ENCODE data around the gene GTF2A1L. TPM values are rescaled to one million over a fixed set of nuclear protein-coding genes. Genes with fewer than 3 reads are reported as not detected.
"Not testable (repeated sequence)": the region's sequence is repeated elsewhere in the genome, so short reads cannot be mapped to it uniquely, and the experiment has no call there.

The GTF2A1L gene
- total and polyA plus RNA-seq, 10 donors: 0.06 to 4.7 (median 0.94) TPM; not detected in 1

DNA sequence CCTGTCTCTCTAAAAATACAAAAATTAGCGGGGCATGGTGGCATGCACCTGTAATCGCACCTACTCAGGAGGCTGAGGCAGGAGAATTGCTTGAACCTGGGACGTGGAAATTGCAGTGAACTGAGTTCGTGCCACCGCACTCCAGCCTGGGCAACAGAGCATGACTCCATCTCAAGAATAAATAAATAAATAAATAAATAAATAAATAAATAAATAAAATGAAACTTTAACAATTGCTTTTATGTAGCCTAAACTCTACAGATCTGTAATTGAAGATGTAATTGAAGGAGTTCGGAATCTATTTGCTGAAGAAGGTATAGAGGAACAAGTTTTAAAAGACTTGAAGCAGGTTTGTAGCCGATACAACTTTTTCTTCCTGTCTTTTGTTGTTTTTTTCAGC is 2.9 kb downstream of the GTF2A1L start:
- Histone ChIP-seq H3K4me1 (no peaks in the 10 kb centered on the region), H3K27ac (no peak overlapping the region), H3K27me3 (replicated peaks in 1 of 7) (no peaks in the 10 kb centered on the region), H3K36me3 (no peaks in the 10 kb centered on the region), H3K4me3 (no peak overlapping the region), H3K9me3 (peaks cover 0 to 5% (median 0%) of the 10 kb centered on the region in 8 donors)
- TF ChIP-seq POLR2A (IDR thresholded peaks at IDR 0.05) (no peak), POLR2AphosphoS5 (IDR thresholded peaks at IDR 0.05) (no peak)
- TF ChIP-seq, protein P1, sequence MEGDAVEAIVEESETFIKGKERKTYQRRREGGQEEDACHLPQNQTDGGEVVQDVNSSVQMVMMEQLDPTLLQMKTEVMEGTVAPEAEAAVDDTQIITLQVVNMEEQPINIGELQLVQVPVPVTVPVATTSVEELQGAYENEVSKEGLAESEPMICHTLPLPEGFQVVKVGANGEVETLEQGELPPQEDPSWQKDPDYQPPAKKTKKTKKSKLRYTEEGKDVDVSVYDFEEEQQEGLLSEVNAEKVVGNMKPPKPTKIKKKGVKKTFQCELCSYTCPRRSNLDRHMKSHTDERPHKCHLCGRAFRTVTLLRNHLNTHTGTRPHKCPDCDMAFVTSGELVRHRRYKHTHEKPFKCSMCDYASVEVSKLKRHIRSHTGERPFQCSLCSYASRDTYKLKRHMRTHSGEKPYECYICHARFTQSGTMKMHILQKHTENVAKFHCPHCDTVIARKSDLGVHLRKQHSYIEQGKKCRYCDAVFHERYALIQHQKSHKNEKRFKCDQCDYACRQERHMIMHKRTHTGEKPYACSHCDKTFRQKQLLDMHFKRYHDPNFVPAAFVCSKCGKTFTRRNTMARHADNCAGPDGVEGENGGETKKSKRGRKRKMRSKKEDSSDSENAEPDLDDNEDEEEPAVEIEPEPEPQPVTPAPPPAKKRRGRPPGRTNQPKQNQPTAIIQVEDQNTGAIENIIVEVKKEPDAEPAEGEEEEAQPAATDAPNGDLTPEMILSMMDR (IDR thresholded peaks at IDR 0.05 in 8 of 11, conservative IDR thresholded peaks at IDR 0.05 in 3 of 11): no peak
- intact Hi-C loops (cut with DNase I; ENCODE audit: low total_unique reads): no loop called here
- no peak for DNase-seq
- 91 to 96% (median 92%) methylated on average over 7 of the region's 7 CpGs for WGBS, 5 donors

GRCh38 chr2:48622691-48623090 is 5.0 kb downstream of the GTF2A1L start:
- intact Hi-C loops (cut with DNase I; ENCODE audit: low total_unique reads); H3K27ac ChIP-seq; H3K27me3 ChIP-seq (replicated peaks in 1 of 7); DNase-seq; H3K36me3 ChIP-seq; H3K4me1 ChIP-seq; H3K4me3 ChIP-seq: not testable (repeated sequence)
- 87 to 91% (median 88%) methylated on average over 5 of the region's 5 CpGs for WGBS, 5 donors
- peaks cover 0 to 16% (median 7%) of the 10 kb centered on the region in 8 donors for H3K9me3 ChIP-seq

DNA sequence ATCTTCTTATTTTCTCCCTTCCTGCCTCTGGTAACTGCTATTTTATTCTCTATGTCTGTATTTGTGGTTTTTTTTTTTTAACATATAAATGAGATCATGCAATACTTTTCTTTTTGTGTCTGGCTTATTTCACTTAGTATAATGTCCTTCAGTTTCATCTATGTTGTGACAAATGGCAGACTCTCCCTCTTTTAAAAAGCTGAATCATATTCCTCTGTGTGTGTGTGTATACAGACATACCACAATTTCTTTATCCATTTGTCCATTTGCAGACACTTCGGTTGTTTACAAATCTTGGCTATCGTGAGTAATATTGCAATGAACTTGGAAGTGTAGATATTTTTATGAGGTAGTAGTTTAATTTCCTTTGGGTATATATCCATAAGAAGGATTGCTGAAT is 7.0 kb downstream of the GTF2A1L start:
- TF ChIP-seq, protein P1 (IDR thresholded peaks at IDR 0.05 in 8 of 11, conservative IDR thresholded peaks at IDR 0.05 in 3 of 11): no peak
- TF ChIP-seq POLR2AphosphoS5 (IDR thresholded peaks at IDR 0.05) (no peak), POLR2A (IDR thresholded peaks at IDR 0.05) (no peak)
- WGBS, 5 donors: 93 to 100% (median 94%) methylated on average over 2 of the region's 2 CpGs

DNA sequence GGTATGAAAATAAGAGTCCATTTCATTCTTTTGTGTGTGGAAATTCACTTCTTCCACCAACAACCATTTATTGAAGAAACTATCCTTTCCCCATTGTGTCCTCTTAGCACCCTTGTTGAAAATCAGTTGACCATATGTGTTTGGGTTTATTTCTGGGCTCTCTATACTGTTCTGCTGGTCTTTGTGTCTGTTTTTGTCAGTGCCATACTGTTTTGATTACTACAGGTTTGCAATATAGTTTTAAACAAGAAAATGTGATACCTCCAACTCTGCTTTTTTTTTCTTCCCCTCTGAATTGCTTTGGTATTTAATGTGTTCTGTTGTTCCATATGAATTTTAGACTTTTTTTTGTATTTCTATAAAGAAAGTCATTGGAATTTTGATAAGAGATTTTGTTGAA is 8.4 kb downstream of the GTF2A1L start:
- intact Hi-C loops (cut with DNase I; ENCODE audit: low total_unique reads): no loop called here
- H3K27me3 ChIP-seq (replicated peaks in 1 of 7): no peaks in the 10 kb centered on the region
- no peak for DNase-seq
- H3K36me3 ChIP-seq: no peaks in the 10 kb centered on the region
- peaks cover 0 to 16% (median 7%) of the 10 kb centered on the region in 8 donors for H3K9me3 ChIP-seq
- TF ChIP-seq, protein P1 (IDR thresholded peaks at IDR 0.05 in 8 of 11, conservative IDR thresholded peaks at IDR 0.05 in 3 of 11): no peak
- TF ChIP-seq POLR2AphosphoS5 (IDR thresholded peaks at IDR 0.05) (no peak), POLR2A (IDR thresholded peaks at IDR 0.05) (no peak)
- H3K4me3 ChIP-seq: no peak overlapping the region
- no peaks in the 10 kb centered on the region for H3K4me1 ChIP-seq
- no peak overlapping the region for H3K27ac ChIP-seq

More for the DNA sequence above, 7.0 kb downstream of the GTF2A1L start:
- DNase-seq: no peak
- Histone ChIP-seq H3K4me3 (no peak overlapping the region), H3K27ac (no peak overlapping the region), H3K36me3 (no peaks in the 10 kb centered on the region), H3K9me3 (peaks cover 0 to 16% (median 7%) of the 10 kb centered on the region in 8 donors), H3K27me3 (replicated peaks in 1 of 7) (no peaks in the 10 kb centered on the region), H3K4me1 (no peaks in the 10 kb centered on the region)
- intact Hi-C loops (cut with DNase I; ENCODE audit: low total_unique reads): no loop called here

GRCh38 chr2:48633143-48633542 is 15.5 kb downstream of the GTF2A1L start:
- 72 to 84% (median 78%) methylated on average over 5 of the region's 5 CpGs for WGBS, 5 donors
- Histone ChIP-seq H3K27me3 (replicated peaks in 1 of 7) (peaks cover 0 to 13% (median 0%) of the 10 kb centered on the region in 7 donors), H3K9me3 (peaks cover 0 to 13% (median 10%) of the 10 kb centered on the region in 8 donors), H3K36me3 (no peaks in the 10 kb centered on the region), H3K27ac (no peak overlapping the region), H3K4me3 (no peak overlapping the region), H3K4me1 (no peaks in the 10 kb centered on the region)
- intact Hi-C loops (cut with DNase I; ENCODE audit: low total_unique reads): no loop called here
- no peak for TF ChIP-seq POLR2AphosphoS5 (IDR thresholded peaks at IDR 0.05)
- no peak for TF ChIP-seq POLR2A (IDR thresholded peaks at IDR 0.05)
- TF ChIP-seq, protein P1 (IDR thresholded peaks at IDR 0.05 in 8 of 11, conservative IDR thresholded peaks at IDR 0.05 in 3 of 11): no peak
- no peak for DNase-seq
